ENCODE results near the gene PRSS38.

DNA sequence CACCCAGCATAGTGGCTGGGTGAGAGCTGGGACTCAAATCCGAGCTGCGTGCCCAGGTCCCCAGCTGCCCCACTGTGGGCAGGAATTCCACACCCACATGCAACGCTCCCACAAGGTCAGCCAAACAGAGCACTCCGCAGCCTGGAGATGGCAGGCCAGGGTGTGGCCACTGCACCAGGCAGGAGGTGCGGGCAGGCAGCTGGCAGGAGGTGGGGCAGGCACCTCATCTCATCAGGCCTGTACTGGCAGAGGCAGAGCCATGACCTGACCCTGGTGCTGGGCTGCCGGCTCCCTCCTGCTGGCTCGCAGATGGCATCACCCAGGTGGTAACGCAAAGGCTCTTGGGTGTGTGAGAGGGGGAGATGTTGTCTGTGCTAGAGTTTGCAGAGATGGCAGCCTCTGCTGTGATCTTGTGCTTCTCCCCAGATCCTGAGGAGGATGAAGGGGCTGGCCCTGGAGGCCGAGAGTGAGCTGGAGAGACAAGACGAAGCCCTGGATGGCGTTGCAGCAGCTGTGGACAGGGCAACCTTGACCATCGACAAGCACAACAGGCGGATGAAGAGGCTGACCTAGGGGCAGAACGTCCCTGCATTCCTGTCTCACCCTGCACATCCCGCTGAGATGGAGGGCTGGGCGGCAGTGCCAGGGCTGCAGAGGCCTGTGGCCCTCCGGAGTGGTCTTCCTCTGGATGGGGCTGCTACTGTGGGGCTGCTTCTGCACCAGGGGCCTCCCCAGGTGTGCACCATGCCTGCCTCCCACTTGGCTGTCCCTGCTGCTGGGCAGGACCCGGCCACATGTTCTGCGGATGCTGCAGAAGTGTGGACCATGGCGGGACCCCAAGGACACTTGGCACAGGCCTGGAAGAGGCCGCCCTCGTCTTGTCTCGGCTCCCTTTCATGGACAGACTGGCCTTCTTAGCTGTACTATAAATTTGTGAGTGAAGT is 35.1 kb upstream of the PRSS38 start:
- TF ChIP-seq, protein P1, sequence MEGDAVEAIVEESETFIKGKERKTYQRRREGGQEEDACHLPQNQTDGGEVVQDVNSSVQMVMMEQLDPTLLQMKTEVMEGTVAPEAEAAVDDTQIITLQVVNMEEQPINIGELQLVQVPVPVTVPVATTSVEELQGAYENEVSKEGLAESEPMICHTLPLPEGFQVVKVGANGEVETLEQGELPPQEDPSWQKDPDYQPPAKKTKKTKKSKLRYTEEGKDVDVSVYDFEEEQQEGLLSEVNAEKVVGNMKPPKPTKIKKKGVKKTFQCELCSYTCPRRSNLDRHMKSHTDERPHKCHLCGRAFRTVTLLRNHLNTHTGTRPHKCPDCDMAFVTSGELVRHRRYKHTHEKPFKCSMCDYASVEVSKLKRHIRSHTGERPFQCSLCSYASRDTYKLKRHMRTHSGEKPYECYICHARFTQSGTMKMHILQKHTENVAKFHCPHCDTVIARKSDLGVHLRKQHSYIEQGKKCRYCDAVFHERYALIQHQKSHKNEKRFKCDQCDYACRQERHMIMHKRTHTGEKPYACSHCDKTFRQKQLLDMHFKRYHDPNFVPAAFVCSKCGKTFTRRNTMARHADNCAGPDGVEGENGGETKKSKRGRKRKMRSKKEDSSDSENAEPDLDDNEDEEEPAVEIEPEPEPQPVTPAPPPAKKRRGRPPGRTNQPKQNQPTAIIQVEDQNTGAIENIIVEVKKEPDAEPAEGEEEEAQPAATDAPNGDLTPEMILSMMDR (IDR thresholded peaks at IDR 0.05; ENCODE audit: insufficient read depth, low read length): no peak
- no peak for TF ChIP-seq POLR2AphosphoS5 (IDR thresholded peaks at IDR 0.05; ENCODE audit: low read depth)
- TF ChIP-seq SPI1 (IDR thresholded peaks at IDR 0.05; ENCODE audit: borderline replicate concordance, low read depth): no peak
